HepG2 (cell line): ENCODE measurements around the gene TJP1. TPM values are rescaled to one million over a fixed set of nuclear protein-coding genes. Genes with fewer than 3 reads are reported as not detected.

ENCODE experiments used
- ETV5 ChIP-seq: IDR thresholded peaks from 2 replicates; pipeline ENCODE4 v1.6.1; 2018; ENCODE audit warnings: missing biosample characterization, missing genetic modification reagents, inconsistent platforms, borderline replicate concordance
- polyA plus RNA-seq, 8 experiments: library from polyadenylated mRNA; depleted of rRNA in 3 of 8; stranded (reverse) in 7 of 8; unstranded in 1 of 8; fragments of >200 nt; fragmentation: Illumina TruSeq in 4 of 8; extraction: Trizol in 4 of 8; gene quantifications; 2 replicates each; pipeline versions ENCODE4 v1.2.1 to v1.2.3, GENCODE V29; 2011 to 2016; ENCODE audit warnings: low read depth in 4 of 8, missing spikeins in 1 of 8, mixed read lengths in 1 of 8; ENCODE audit not compliant: insufficient read depth in 1 of 8
- total RNA-seq, 5 experiments: library from RNA; depleted of rRNA; stranded (reverse); fragments of >200 nt; fragmentation: Illumina TruSeq; extraction: Trizol; gene quantifications; 2 replicates each; pipeline ENCODE4 v1.2.3, GENCODE V29; 2016; ENCODE audit warnings: low read depth in 1 of 5
- TF ChIP-seq, protein P1 (sequence below), 2 experiments: sonication (generic) in 1 of 2; formaldehyde crosslinking in 1 of 2; IDR thresholded peaks; 2 replicates each; pipeline versions ENCODE4 v1.6.1 to v1.9.0; 2014 to 2022; ENCODE audit warnings: antibody characterized with exemption in 1 of 2, borderline replicate concordance in 1 of 2, inconsistent platforms in 1 of 2, low read depth in 1 of 2, missing genetic modification reagents in 1 of 2
- TF ChIP-seq, protein P2 (sequence below): sonication (generic); IDR thresholded peaks from 2 replicates; pipeline ENCODE4 v1.6.1; 2016; ENCODE audit warnings: low read depth, borderline replicate concordance

TJP1 gene
- total and polyA plus RNA-seq, 2 of the 13 experiments (the other 11 are each of a cell fraction or from before 2014, with no cell fraction given) = 25.9 to 27.1 TPM

DNA sequence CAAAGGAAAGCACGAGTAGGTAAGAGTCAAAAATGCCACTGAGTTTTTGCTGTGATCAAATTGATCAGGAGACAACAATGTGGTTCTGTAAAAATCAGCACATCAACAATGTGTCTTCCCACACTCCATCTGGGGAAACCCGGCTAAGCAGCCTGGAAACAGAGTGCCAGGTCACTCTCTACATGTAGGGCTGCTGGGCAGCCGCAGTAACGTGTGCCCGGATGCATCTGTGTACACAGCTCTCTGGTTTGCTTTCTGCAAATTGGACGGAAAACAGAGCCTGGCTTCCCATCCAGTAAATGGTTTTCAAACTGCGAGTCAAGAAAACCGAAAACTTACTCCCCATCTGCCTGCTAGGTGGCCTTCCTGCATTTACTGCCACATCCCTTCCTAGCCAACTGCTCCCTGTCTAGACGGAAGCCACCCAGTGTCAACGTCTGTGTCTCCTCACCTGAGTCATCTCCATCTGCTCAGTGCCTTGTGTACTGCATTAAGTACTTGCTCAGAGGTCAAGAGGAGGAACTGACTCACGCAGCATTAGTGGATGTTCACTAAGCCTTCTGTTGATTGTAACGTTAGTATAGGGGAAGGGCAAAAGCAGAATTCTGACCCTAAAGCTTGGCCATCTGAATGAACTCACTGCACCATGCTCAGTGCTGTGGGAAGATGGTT is 124.1 kb downstream of the TJP1 start (continued):
- TF ChIP-seq, protein P1, sequence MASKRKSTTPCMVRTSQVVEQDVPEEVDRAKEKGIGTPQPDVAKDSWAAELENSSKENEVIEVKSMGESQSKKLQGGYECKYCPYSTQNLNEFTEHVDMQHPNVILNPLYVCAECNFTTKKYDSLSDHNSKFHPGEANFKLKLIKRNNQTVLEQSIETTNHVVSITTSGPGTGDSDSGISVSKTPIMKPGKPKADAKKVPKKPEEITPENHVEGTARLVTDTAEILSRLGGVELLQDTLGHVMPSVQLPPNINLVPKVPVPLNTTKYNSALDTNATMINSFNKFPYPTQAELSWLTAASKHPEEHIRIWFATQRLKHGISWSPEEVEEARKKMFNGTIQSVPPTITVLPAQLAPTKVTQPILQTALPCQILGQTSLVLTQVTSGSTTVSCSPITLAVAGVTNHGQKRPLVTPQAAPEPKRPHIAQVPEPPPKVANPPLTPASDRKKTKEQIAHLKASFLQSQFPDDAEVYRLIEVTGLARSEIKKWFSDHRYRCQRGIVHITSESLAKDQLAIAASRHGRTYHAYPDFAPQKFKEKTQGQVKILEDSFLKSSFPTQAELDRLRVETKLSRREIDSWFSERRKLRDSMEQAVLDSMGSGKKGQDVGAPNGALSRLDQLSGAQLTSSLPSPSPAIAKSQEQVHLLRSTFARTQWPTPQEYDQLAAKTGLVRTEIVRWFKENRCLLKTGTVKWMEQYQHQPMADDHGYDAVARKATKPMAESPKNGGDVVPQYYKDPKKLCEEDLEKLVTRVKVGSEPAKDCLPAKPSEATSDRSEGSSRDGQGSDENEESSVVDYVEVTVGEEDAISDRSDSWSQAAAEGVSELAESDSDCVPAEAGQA (IDR thresholded peaks at IDR 0.05; ENCODE audit: low read depth) = no peak
- TF ChIP-seq, protein P1 (CRISPR knock-in tag; IDR thresholded peaks at IDR 0.05; ENCODE audit: borderline replicate concordance) = no peak
- TF ChIP-seq, protein P2, sequence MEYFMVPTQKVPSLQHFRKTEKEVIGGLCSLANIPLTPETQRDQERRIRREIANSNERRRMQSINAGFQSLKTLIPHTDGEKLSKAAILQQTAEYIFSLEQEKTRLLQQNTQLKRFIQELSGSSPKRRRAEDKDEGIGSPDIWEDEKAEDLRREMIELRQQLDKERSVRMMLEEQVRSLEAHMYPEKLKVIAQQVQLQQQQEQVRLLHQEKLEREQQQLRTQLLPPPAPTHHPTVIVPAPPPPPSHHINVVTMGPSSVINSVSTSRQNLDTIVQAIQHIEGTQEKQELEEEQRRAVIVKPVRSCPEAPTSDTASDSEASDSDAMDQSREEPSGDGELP = no peak
- 0 out of 2 replicates have a peak, but pooled peaks have one; percentile 12 for TF ChIP-seq ETV5 (CRISPR knock-in tag)
- TF ChIP-seq, all 625 proteins: peak for 7
